Endothelial cell (in vitro differentiated cells): Measurements from ENCODE around the gene POU2F1. TPM values are rescaled to one million over a fixed set of nuclear protein-coding genes. Genes with fewer than 3 reads are reported as not detected.

ENCODE experiments used
- DNase-seq: peaks from one replicate; pipeline ENCODE4 v3.0.0; 2021; ENCODE audit warnings: low spot score
- H3K27ac Mint-ChIP-seq: one replicate; pipeline ENCODE4 v1.8.0; 2021; ENCODE audit warnings: mixed read lengths, inconsistent platforms; ENCODE audit not compliant: unreplicated experiment
- H3K27me3 Mint-ChIP-seq: one replicate; pipeline ENCODE4 v1.8.0; 2021; ENCODE audit warnings: mild to moderate bottlenecking, moderate library complexity, mixed read lengths, inconsistent platforms; ENCODE audit not compliant: unreplicated experiment
- H3K36me3 Mint-ChIP-seq: one replicate; pipeline ENCODE4 v1.8.0; 2021; ENCODE audit warnings: mild to moderate bottlenecking, low read depth, mixed read lengths, inconsistent platforms; ENCODE audit not compliant: unreplicated experiment
- H3K4me1 Mint-ChIP-seq: one replicate; pipeline ENCODE4 v1.8.0; 2021; ENCODE audit warnings: mild to moderate bottlenecking, mixed read lengths, inconsistent platforms; ENCODE audit not compliant: unreplicated experiment
- H3K4me3 Mint-ChIP-seq: one replicate; pipeline ENCODE4 v1.8.0; 2021; ENCODE audit warnings: mild to moderate bottlenecking, mixed read lengths, inconsistent platforms; ENCODE audit not compliant: unreplicated experiment
- H3K9me3 Mint-ChIP-seq: one replicate; pipeline ENCODE4 v1.8.0; 2021; ENCODE audit warnings: mixed read lengths, inconsistent platforms; ENCODE audit not compliant: unreplicated experiment
- CTCF ChIP-seq: fragments of 200-600 bp; sonication (generic); IDR thresholded peaks from one replicate; pipeline ENCODE4 v1.5.0; 2021; ENCODE audit warnings: antibody characterized with exemption; ENCODE audit not compliant: unreplicated experiment
- total RNA-seq: library from RNA; stranded (reverse); fragmentation: NEBNext Ultra II Directional; extraction: Animal tissue kit (Norgen Biotek cat#: 25700); gene quantifications from one replicate; pipeline ENCODE4 v1.2.1, GENCODE V29; 2021; ENCODE audit not compliant: unreplicated experiment

The POU2F1 gene
- total RNA-seq, 1 donor from 2014 or later = 24.5 TPM

GRCh38 chr1:167197692-167198091 is 23.0 kb upstream of the POU2F1 start:
- Mint-ChIP-seq H3K4me3 (no peak overlapping the region), H3K36me3 (no peaks in the 10 kb centered on the region), H3K27ac (peak overlapping the region; percentile 27), H3K9me3 (no peaks in the 10 kb centered on the region), H3K27me3 (peaks cover 2% of the 10 kb centered on the region), H3K4me1 (peaks cover 3% of the 10 kb centered on the region)
- no peak for DNase-seq
- TF ChIP-seq CTCF = no peak

GRCh38 chr1:167198518-167199133 is 22.1 kb upstream of the POU2F1 start:
- Mint-ChIP-seq H3K4me3 (no peak overlapping the region), H3K27ac (no peak overlapping the region), H3K9me3 (no peaks in the 10 kb centered on the region), H3K36me3 (no peaks in the 10 kb centered on the region), H3K27me3 (peaks cover 3% of the 10 kb centered on the region), H3K4me1 (peaks cover 3% of the 10 kb centered on the region)
- peak; percentile 12 for DNase-seq
- TF ChIP-seq CTCF = no peak

GRCh38 chr1:167199656-167200055 is 21.0 kb upstream of the POU2F1 start:
- TF ChIP-seq CTCF = no peak
- Mint-ChIP-seq H3K36me3 (no peaks in the 10 kb centered on the region), H3K27ac (no peak overlapping the region), H3K27me3 (peaks cover 3% of the 10 kb centered on the region), H3K4me3 (no peak overlapping the region), H3K9me3 (no peaks in the 10 kb centered on the region), H3K4me1 (peaks cover 3% of the 10 kb centered on the region)
- no peak for DNase-seq

DNA sequence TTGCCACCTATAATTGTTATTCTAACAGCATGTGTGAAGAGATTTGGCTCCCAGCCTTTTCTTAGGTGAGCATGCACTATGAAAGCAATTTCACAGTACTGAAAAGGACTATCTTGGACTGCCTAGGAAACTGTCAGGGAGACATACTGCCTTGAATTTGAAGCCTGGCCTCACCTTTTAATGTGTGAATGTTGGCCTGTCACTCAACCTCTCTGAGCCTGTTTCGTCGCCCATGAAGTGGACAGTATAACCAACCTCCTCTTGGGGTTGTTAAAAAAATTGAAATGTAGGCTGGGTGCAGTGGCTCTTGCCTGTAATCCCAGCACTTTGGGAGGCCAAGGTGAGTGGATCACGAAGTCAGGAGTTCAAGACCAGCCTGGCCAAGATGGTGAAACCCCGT is 20.4 kb upstream of the POU2F1 start:
- peaks cover 3% of the 10 kb centered on the region for H3K4me1 Mint-ChIP-seq
- no peaks in the 10 kb centered on the region for H3K36me3 Mint-ChIP-seq
- H3K9me3 Mint-ChIP-seq = no peaks in the 10 kb centered on the region
- no peak for TF ChIP-seq CTCF
- H3K27ac Mint-ChIP-seq = no peak overlapping the region
- no peak overlapping the region for H3K4me3 Mint-ChIP-seq
- no peak for DNase-seq
- peaks cover 3% of the 10 kb centered on the region for H3K27me3 Mint-ChIP-seq

- peaks cover 3% of the 10 kb centered on the region for H3K4me1 Mint-ChIP-seq
- no peaks in the 10 kb centered on the region for H3K9me3 Mint-ChIP-seq
- peaks cover 4% of the 10 kb centered on the region for H3K36me3 Mint-ChIP-seq
- DNase-seq = no peak
- TF ChIP-seq CTCF = no peak
- H3K27ac Mint-ChIP-seq = no peak overlapping the region
- H3K4me3 Mint-ChIP-seq = no peak overlapping the region
- peaks cover 3% of the 10 kb centered on the region for H3K27me3 Mint-ChIP-seq
Observed at GRCh38 chr1:167200749-167201148, 19.9 kb upstream of the POU2F1 start.
